ENCODE data around the gene IL19.

DNA sequence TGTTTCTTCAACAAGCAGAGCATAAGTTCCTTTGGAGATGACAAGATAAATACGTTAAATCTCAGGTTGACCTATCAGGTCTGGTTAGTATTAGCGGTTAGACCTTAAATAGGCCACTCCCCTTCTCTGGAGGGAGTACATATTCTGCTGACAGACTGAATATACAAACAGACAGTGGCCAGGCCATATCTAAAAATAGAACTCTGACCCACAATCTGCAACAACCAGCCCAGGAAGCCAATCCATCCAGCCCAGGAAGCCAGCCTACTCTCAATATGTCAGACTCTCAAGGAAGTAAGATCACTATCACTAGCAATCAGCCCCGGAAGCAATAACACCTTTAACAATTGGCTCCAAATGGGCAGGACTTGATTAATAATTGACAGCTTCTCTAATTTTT, 101.6 kb downstream of the IL19 start:
- TF ChIP-seq, protein P1, sequence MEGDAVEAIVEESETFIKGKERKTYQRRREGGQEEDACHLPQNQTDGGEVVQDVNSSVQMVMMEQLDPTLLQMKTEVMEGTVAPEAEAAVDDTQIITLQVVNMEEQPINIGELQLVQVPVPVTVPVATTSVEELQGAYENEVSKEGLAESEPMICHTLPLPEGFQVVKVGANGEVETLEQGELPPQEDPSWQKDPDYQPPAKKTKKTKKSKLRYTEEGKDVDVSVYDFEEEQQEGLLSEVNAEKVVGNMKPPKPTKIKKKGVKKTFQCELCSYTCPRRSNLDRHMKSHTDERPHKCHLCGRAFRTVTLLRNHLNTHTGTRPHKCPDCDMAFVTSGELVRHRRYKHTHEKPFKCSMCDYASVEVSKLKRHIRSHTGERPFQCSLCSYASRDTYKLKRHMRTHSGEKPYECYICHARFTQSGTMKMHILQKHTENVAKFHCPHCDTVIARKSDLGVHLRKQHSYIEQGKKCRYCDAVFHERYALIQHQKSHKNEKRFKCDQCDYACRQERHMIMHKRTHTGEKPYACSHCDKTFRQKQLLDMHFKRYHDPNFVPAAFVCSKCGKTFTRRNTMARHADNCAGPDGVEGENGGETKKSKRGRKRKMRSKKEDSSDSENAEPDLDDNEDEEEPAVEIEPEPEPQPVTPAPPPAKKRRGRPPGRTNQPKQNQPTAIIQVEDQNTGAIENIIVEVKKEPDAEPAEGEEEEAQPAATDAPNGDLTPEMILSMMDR (IDR thresholded peaks at IDR 0.05) = no peak
- TF ChIP-seq EP300 (IDR thresholded peaks at IDR 0.05) (no peak), POLR2A (IDR thresholded peaks at IDR 0.05; ENCODE audit: low read depth) (no peak)

All from esophagus muscularis mucosa (tissue), 4 donors.